ENCODE data around the gene GPR68.

GPR68 gene

GRCh38 chr14:91278383-91278715 is 33.8 kb upstream of the GPR68 start:
- no peak overlapping the region for H3K27ac ChIP-seq (ENCODE audit: extremely low read depth, low read depth, low read length)
- TF ChIP-seq ZNF202 (tag by site-specific recombination; IDR thresholded peaks at IDR 0.05; ENCODE audit: borderline replicate concordance): no peak
- no peak for TF ChIP-seq ZNF169 (tag by site-specific recombination; IDR thresholded peaks at IDR 0.05)
- TF ChIP-seq ZNF133 (tag by site-specific recombination; IDR thresholded peaks at IDR 0.05): no peak
- TF ChIP-seq ZNF837 (tag by site-specific recombination; IDR thresholded peaks at IDR 0.05): no peak
- no peak for TF ChIP-seq ZNF549 (tag by site-specific recombination; IDR thresholded peaks at IDR 0.05)
- no peak for TF ChIP-seq KLF17 (tag by site-specific recombination; IDR thresholded peaks at IDR 0.05)
- TF ChIP-seq ZSCAN4 (tag by site-specific recombination; IDR thresholded peaks at IDR 0.05): no peak
- no peak for TF ChIP-seq ZNF555 (tag by site-specific recombination; conservative IDR thresholded peaks at IDR 0.05)
- TF ChIP-seq SCRT2 (tag by site-specific recombination; IDR thresholded peaks at IDR 0.05): no peak
- TF ChIP-seq OVOL3 (tag by site-specific recombination; IDR thresholded peaks at IDR 0.05): no peak
- TF ChIP-seq ZNF530 (tag by site-specific recombination; IDR thresholded peaks at IDR 0.05; ENCODE audit: low read depth): no peak
- TF ChIP-seq ZNF473 (tag by site-specific recombination; IDR thresholded peaks at IDR 0.05): no peak
- TF ChIP-seq ZSCAN23 (tag by site-specific recombination; IDR thresholded peaks at IDR 0.05): no peak
- no peak for TF ChIP-seq ZNF521 (tag by site-specific recombination; IDR thresholded peaks at IDR 0.05)
- H3K36me3 ChIP-seq (ENCODE audit: control insufficient read depth in 2 of 2, insufficient read depth in 1 of 2, low read length in 2 of 2): peaks cover 5 to 52% of the 10 kb centered on the region in 2 experiments
- no peaks in the 10 kb centered on the region for H3K4me1 ChIP-seq (ENCODE audit: control insufficient read depth, insufficient read depth, low read length)
- CTCF ChIA-PET: interaction anchor here (1.1 to 1.2 kb wide), 3 partner anchors 101 to 105 kb away, joined by 3 to 5 read pairs (median 5); no protein-coding TSS in a partner anchor
- POLR2A ChIA-PET: no interaction called here
- H3K4me3 ChIP-seq (ENCODE audit: low read depth, low read length): no peak overlapping the region
- no peaks in the 10 kb centered on the region for H3K9me3 ChIP-seq (ENCODE audit: control insufficient read depth, insufficient read depth, low read depth, low read length)

GRCh38 chr14:91277546-91278382 is 33.3 kb upstream of the GPR68 start:
- Histone ChIP-seq H3K4me1 (ENCODE audit: control insufficient read depth, insufficient read depth, low read length) (no peaks in the 10 kb centered on the region), H3K27ac (ENCODE audit: extremely low read depth, low read depth, low read length) (no peak overlapping the region), H3K9me3 (ENCODE audit: control insufficient read depth, insufficient read depth, low read depth, low read length) (no peaks in the 10 kb centered on the region), H3K4me3 (ENCODE audit: low read depth, low read length) (no peak overlapping the region), H3K36me3 (ENCODE audit: control insufficient read depth in 2 of 2, insufficient read depth in 1 of 2, low read length in 2 of 2) (peaks cover 5 to 48% of the 10 kb centered on the region in 2 experiments)
- TF ChIP-seq ELK4 (IDR thresholded peaks at IDR 0.05; ENCODE audit: borderline replicate concordance, low read depth, low read length) (no peak), ZNF600 (tag by site-specific recombination; IDR thresholded peaks at IDR 0.05) (peak; percentile 40; the same call in 1 of the 2 replicates)
- POLR2A ChIA-PET: no interaction called here
- CTCF ChIA-PET: interaction anchor here (0.8 to 1.1 kb wide), 2 partner anchors 9 to 100 kb away, joined by 3 to 5 read pairs; no protein-coding TSS in a partner anchor

GRCh38 chr14:91274796-91275195 is 30.3 kb upstream of the GPR68 start:
- H3K4me3 ChIP-seq (ENCODE audit: low read depth, low read length): no peak overlapping the region
- H3K9me3 ChIP-seq (ENCODE audit: control insufficient read depth, insufficient read depth, low read depth, low read length): no peaks in the 10 kb centered on the region
- CTCF ChIA-PET: no interaction called here
- TF ChIP-seq KLF1 (tag by site-specific recombination; IDR thresholded peaks at IDR 0.05) (no peak), ZBTB11 (tag by site-specific recombination; conservative IDR thresholded peaks at IDR 0.05; ENCODE audit: low read depth) (no peak), MZF1 (tag by site-specific recombination; IDR thresholded peaks at IDR 0.05; ENCODE audit: borderline replicate concordance) (no peak), PRDM6 (tag by site-specific recombination; IDR thresholded peaks at IDR 0.05) (no peak), ZNF544 (tag by site-specific recombination; IDR thresholded peaks at IDR 0.05) (no peak), ZNF776 (tag by site-specific recombination; IDR thresholded peaks at IDR 0.05; ENCODE audit: borderline replicate concordance) (no peak)
- H3K27ac ChIP-seq (ENCODE audit: extremely low read depth, low read depth, low read length): no peak overlapping the region
- POLR2A ChIA-PET: no interaction called here
- peaks cover 0 to 33% of the 10 kb centered on the region in 2 experiments; a peak in 2 of 3 replicates for H3K36me3 ChIP-seq (ENCODE audit: control insufficient read depth in 2 of 2, insufficient read depth in 1 of 2, low read length in 2 of 2)
- H3K4me1 ChIP-seq (ENCODE audit: control insufficient read depth, insufficient read depth, low read length): no peaks in the 10 kb centered on the region
